Panc1 (cell line): ENCODE results near the gene UROD. TPM values are rescaled to one million over a fixed set of nuclear protein-coding genes. Genes with fewer than 3 reads are reported as not detected.

Source experiments
- ATAC-seq: fragments of 200-7000 bp; cut with Tn5 transposase; 2 replicates; pipeline ENCODE4 v1.9.1; 2020; ENCODE audit warnings: mild to moderate bottlenecking, moderate library complexity
- BruUV-seq: library from RNA; stranded (reverse); fragments of 400-500 nt; replicated peaks from 2 replicates; lab custom pipeline; 2021; lab: Mats Ljungman, UMichigan
- CTCF ChIA-PET: fragments of 300-600 bp; sonication (Branson Sonifier 250); formaldehyde crosslinking; loops from one replicate; lab custom pipeline; 2022; ENCODE audit warnings: antibody characterized with exemption; lab: Charles Lee
- POLR2A ChIA-PET: fragments of 300-600 bp; sonication (Branson Sonifier 250); formaldehyde crosslinking; loops from one replicate; lab custom pipeline; 2022; ENCODE audit warnings: antibody characterized with exemption; lab: Charles Lee
- DNase-seq: peaks from one replicate; pipeline ENCODE4 v3.0.0-alpha.2; 2010; ENCODE audit warnings: low read depth, low spot score
- H3K27ac ChIP-seq: 2 replicates; pipeline ENCODE4 v1.5.1; 2011; ENCODE audit warnings: mild to moderate bottlenecking, low read length, inconsistent platforms
- H3K27me3 ChIP-seq: fragments of 200-500 bp; sonication (Bioruptor generic); 2 replicates; pipeline ENCODE4 v1.6.0; 2014; ENCODE audit warnings: low read length, inconsistent platforms; ENCODE audit not compliant: control insufficient read depth, insufficient read depth
- H3K36me3 ChIP-seq: fragments of 200-500 bp; sonication (Bioruptor generic); 2 replicates; pipeline ENCODE4 v1.5.1; 2014; ENCODE audit warnings: inconsistent platforms, mild to moderate bottlenecking, low read length, moderate library complexity; ENCODE audit not compliant: control insufficient read depth, insufficient read depth
- H3K4me1 ChIP-seq: 2 replicates; pipeline ENCODE4 v1.5.1; 2011; ENCODE audit warnings: inconsistent platforms, mild to moderate bottlenecking, low read length, moderate library complexity; ENCODE audit not compliant: control insufficient read depth, insufficient read depth
- H3K4me3 ChIP-seq, 2 experiments: 2 replicates each; pipeline ENCODE4 v1.5.1; 2011 to 2012; ENCODE audit warnings: low read depth in 2 of 2, low read length in 2 of 2, mild to moderate bottlenecking in 2 of 2, inconsistent platforms in 1 of 2, moderate library complexity in 1 of 2
- H3K9me3 ChIP-seq: fragments of 200-500 bp; sonication (Bioruptor generic); 2 replicates; pipeline ENCODE4 v1.5.1; 2014; ENCODE audit warnings: low read depth, mild to moderate bottlenecking, inconsistent platforms, low read length, moderate library complexity; ENCODE audit not compliant: control insufficient read depth, insufficient read depth
- CTCF ChIP-seq: fragments of 450-650 bp; IDR thresholded peaks from 2 replicates; pipeline ENCODE4 v1.5.1; 2017; ENCODE audit warnings: mild to moderate bottlenecking
- POLR2AphosphoS5 ChIP-seq: IDR thresholded peaks from 2 replicates; pipeline ENCODE4 v1.6.1; 2012; ENCODE audit warnings: mild to moderate bottlenecking, low read depth, low read length, moderate library complexity
- REST ChIP-seq, 2 experiments: IDR thresholded peaks; 2 replicates each; pipeline ENCODE4 v1.6.1; 2011 to 2012; ENCODE audit warnings: low read depth in 2 of 2, control low read depth in 1 of 2, low read length in 1 of 2, mild to moderate bottlenecking in 1 of 2, moderate library complexity in 1 of 2; ENCODE audit not compliant: insufficient read depth in 1 of 2
- SIN3A ChIP-seq: IDR thresholded peaks from 2 replicates; pipeline ENCODE4 v1.6.1; 2012; ENCODE audit warnings: low read depth, mild to moderate bottlenecking, low read length, moderate library complexity, borderline replicate concordance; ENCODE audit not compliant: insufficient read depth
- TCF7L2 ChIP-seq: IDR thresholded peaks from 2 replicates; pipeline ENCODE4 v1.6.1; 2011; ENCODE audit warnings: mild to moderate bottlenecking, low read depth, low read length, inconsistent platforms
- in situ Hi-C: cut with HindIII; loops from 2 replicates; pipeline ENCODE4 v1.10.0; 2016; ENCODE audit warnings: low sequenced_read_pairs, low pct_unique_long_range_greater_than_20kb
- intact Hi-C: fragments of 100-400 bp; cut with micrococcal nuclease; formaldehyde crosslinking; loops from one replicate; pipeline ENCODE4 v1.10.0; 2022; ENCODE audit not compliant: unreplicated experiment
- total RNA-seq: library from RNA; stranded (reverse); gene quantifications from one replicate; pipeline ENCODE4 v1.2.1, GENCODE V29; 2021; ENCODE audit not compliant: unreplicated experiment

Gene UROD
- total RNA-seq, 1 experiment from 2014 or later, result 76.8 TPM

- DNase-seq (no peak), ATAC-seq (no peak)
- no peaks in the 10 kb centered on the region for H3K9me3 ChIP-seq
- peaks cover 17% of the 10 kb centered on the region for H3K4me1 ChIP-seq
- TF ChIP-seq SIN3A (no peak), CTCF (no peak), TCF7L2 (no peak), POLR2AphosphoS5 (no peak), REST (IDR thresholded peaks at IDR 0.05; ENCODE audit: insufficient read depth in 1 of 2, low read depth in 2 of 2, low read length in 1 of 2) (no peak)
- POLR2A ChIA-PET, result no interaction called here
- H3K36me3 ChIP-seq, result no peaks in the 10 kb centered on the region; the same call in none of the 2 replicates
- in situ Hi-C loops (no loop called here), intact Hi-C loops (no loop called here)
- no peak overlapping the region for H3K4me3 ChIP-seq
- no peaks in the 10 kb centered on the region for H3K27me3 ChIP-seq
- CTCF ChIA-PET, result interaction anchor here (0.5 kb wide), 1 partner anchor 289 kb away, joined by 12 read pairs; no protein-coding TSS in a partner anchor
- H3K27ac ChIP-seq, result no peak overlapping the region
- BruUV-seq, result no TSS peak
Observed at GRCh38 chr1:45008516-45008915, 3.5 kb upstream of the UROD start.

GRCh38 chr1:45009296-45009865 is 2.7 kb upstream of the UROD start:
- CTCF ChIA-PET, result interaction anchor here (0.5 kb wide), 1 partner anchor 21 kb away, joined by 6 read pairs; no protein-coding TSS in a partner anchor
- Histone ChIP-seq H3K4me1 (peaks cover 17% of the 10 kb centered on the region), H3K27me3 (no peaks in the 10 kb centered on the region), H3K4me3 (peak overlapping the region in 1 of 2 experiments; percentile 89; a peak in 1 of 4 replicates), H3K27ac (no peak overlapping the region), H3K36me3 (no peaks in the 10 kb centered on the region; the same call in none of the 2 replicates), H3K9me3 (no peaks in the 10 kb centered on the region)
- intact Hi-C loops (no loop called here), in situ Hi-C loops (no loop called here)
- no TSS peak for BruUV-seq
- DNase-seq (no peak), ATAC-seq (no peak)
- POLR2A ChIA-PET, result no interaction called here
- TF ChIP-seq REST (IDR thresholded peaks at IDR 0.05; ENCODE audit: insufficient read depth in 1 of 2, low read depth in 2 of 2, low read length in 1 of 2) (no peak), POLR2AphosphoS5 (no peak), SIN3A (no peak), TCF7L2 (no peak), CTCF (no peak)
